Adrenal gland (tissue), 5 donors: ENCODE measurements around the gene MAJIN.

ENCODE experiments used
- CTCF ChIP-seq, 6 experiments: fragments of 450-650 bp in 4 of 6; fragments of 200-600 bp in 2 of 6; sonication (generic) in 1 of 6; IDR thresholded peaks; 1 replicate in 5 of 6; 2 replicates in 1 of 6; pipeline versions ENCODE4 v1.5.1 to v1.8.0; 2016 to 2021; ENCODE audit warnings: antibody characterized with exemption in 6 of 6, mild to moderate bottlenecking in 2 of 6, moderate library complexity in 1 of 6
- POLR2A ChIP-seq, 2 donors: fragments of 450-650 bp; IDR thresholded peaks; one replicate each; pipeline ENCODE4 v1.6.1; 2017; ENCODE audit warnings: antibody characterized with exemption in 2 of 2, mild to moderate bottlenecking in 2 of 2, moderate library complexity in 1 of 2
- donor health status: DM: no; HTN: no; CAD: no.

GRCh38 chr11:64967375-64967774 lies 4.5 kb downstream of the MAJIN start:
- TF ChIP-seq CTCF (IDR thresholded peaks at IDR 0.05) (no peak), POLR2A (IDR thresholded peaks at IDR 0.05) (no peak)
